Left lung (tissue), 10 donors: ENCODE results near the gene TSPAN11. TPM values are rescaled to one million over a fixed set of nuclear protein-coding genes. Genes with fewer than 3 reads are reported as not detected.

Source experiments
- ATAC-seq: fragments of 200-7000 bp; cut with Tn5 transposase; one replicate; pipeline ENCODE4 v1.9.1; 2020; ENCODE audit warnings: moderate library complexity
- DNase-seq, 4 donors: peaks; one replicate each; pipeline ENCODE4 v3.0.0-alpha.2; 2013 to 2020
- H3K27ac ChIP-seq, 2 donors: fragments of 200-600 bp; sonication (generic) in 1 of 2; one replicate each; pipeline versions ENCODE4 v1.5.0 to v1.8.0; 2020 to 2021
- H3K27me3 ChIP-seq, 2 donors: fragments of 200-600 bp; sonication (generic) in 1 of 2; one replicate each; pipeline versions ENCODE4 v1.5.0 to v1.8.0; 2020 to 2021
- H3K36me3 ChIP-seq, 2 donors: fragments of 200-600 bp; sonication (generic) in 1 of 2; one replicate each; pipeline versions ENCODE4 v1.5.0 to v1.8.0; 2020 to 2021
- H3K4me1 ChIP-seq, 2 donors: fragments of 200-600 bp; one replicate each; pipeline ENCODE4 v1.8.0; 2021
- H3K4me3 ChIP-seq, 2 donors: fragments of 200-600 bp; sonication (generic) in 1 of 2; one replicate each; pipeline versions ENCODE4 v1.5.0 to v1.8.0; 2020 to 2021; ENCODE audit warnings: mild to moderate bottlenecking in 1 of 2
- H3K9me3 ChIP-seq, 2 donors: fragments of 200-600 bp; sonication (generic) in 1 of 2; one replicate each; pipeline versions ENCODE4 v1.5.0 to v1.8.0; 2020 to 2021
- CTCF ChIP-seq, 2 donors: fragments of 200-600 bp; sonication (generic) in 1 of 2; IDR thresholded peaks; one replicate each; pipeline versions ENCODE4 v1.5.0 to v1.8.0; 2021; ENCODE audit warnings: antibody characterized with exemption in 2 of 2
- intact Hi-C, 2 donors: fragments of 100-400 bp; cut with DNase I; formaldehyde crosslinking; loops; one replicate each; pipeline versions ENCODE4 v1.11.2 to v1.14.2; 2022
- polyA plus RNA-seq, 6 donors: library from polyadenylated mRNA; unstranded; fragments of 120-200 nt; gene quantifications; one replicate each; pipeline ENCODE4 v1.2.1, GENCODE V29; 2013; ENCODE audit not compliant: insufficient read length in 6 of 6
- total RNA-seq, 2 donors: library from RNA; stranded (reverse); fragmentation: NEBNext Ultra II Directional; extraction: Animal tissue kit (Norgen Biotek cat#: 25700); gene quantifications; one replicate each; pipeline ENCODE4 v1.2.1, GENCODE V29; 2021
- donor health status: DM: no; HTN: yes; CAD: no.
- donor health status: DM: no; HTN: no; CAD: no.

The TSPAN11 gene
- total and polyA plus RNA-seq, 8 donors: 4.1 to 18.2 (median 14.7) TPM

GRCh38 chr12:30902001-30902400, 24.5 kb upstream of the TSPAN11 start:
- H3K27ac ChIP-seq: no peak overlapping the region
- intact Hi-C loops: no loop called here
- no peak for DNase-seq

GRCh38 chr12:30902596-30902995, 24.0 kb upstream of the TSPAN11 start:
- no peak for TF ChIP-seq CTCF (IDR thresholded peaks at IDR 0.05)
- H3K36me3 ChIP-seq: no peaks in the 10 kb centered on the region
- H3K27me3 ChIP-seq: no peaks in the 10 kb centered on the region
- H3K4me1 ChIP-seq: no peaks in the 10 kb centered on the region
- DNase-seq (no peak), ATAC-seq (no peak)
- no peak overlapping the region for H3K27ac ChIP-seq
- H3K4me3 ChIP-seq: no peak overlapping the region
- H3K9me3 ChIP-seq: no peaks in the 10 kb centered on the region
- intact Hi-C loops: no loop called here

More at GRCh38 chr12:30902001-30902400, 24.5 kb upstream of the TSPAN11 start:
- Histone ChIP-seq H3K36me3 (no peaks in the 10 kb centered on the region), H3K4me1 (no peaks in the 10 kb centered on the region), H3K9me3 (no peaks in the 10 kb centered on the region), H3K27me3 (no peaks in the 10 kb centered on the region), H3K4me3 (no peak overlapping the region)
- no peak for TF ChIP-seq CTCF (IDR thresholded peaks at IDR 0.05)
- ATAC-seq: peak; percentile 40

- no peaks in the 10 kb centered on the region for H3K36me3 ChIP-seq
- DNase-seq (no peak), ATAC-seq (no peak)
- H3K4me1 ChIP-seq: no peaks in the 10 kb centered on the region
- no peak for TF ChIP-seq CTCF (IDR thresholded peaks at IDR 0.05)
- H3K9me3 ChIP-seq: no peaks in the 10 kb centered on the region
- H3K27ac ChIP-seq: no peak overlapping the region
- intact Hi-C loops: no loop called here
- no peak overlapping the region for H3K4me3 ChIP-seq
- H3K27me3 ChIP-seq: no peaks in the 10 kb centered on the region
These were observed 21.0 kb upstream of the TSPAN11 start for GRCh38 chr12:30905463-30906009.

- DNase-seq (no peak), ATAC-seq (peak; percentile 13)
- Histone ChIP-seq H3K27me3 (no peaks in the 10 kb centered on the region), H3K4me3 (no peak overlapping the region), H3K27ac (peak overlapping the region in 1 of 2 donors; percentile 49), H3K4me1 (no peaks in the 10 kb centered on the region), H3K36me3 (no peaks in the 10 kb centered on the region), H3K9me3 (no peaks in the 10 kb centered on the region)
- TF ChIP-seq CTCF (IDR thresholded peaks at IDR 0.05): no peak
- intact Hi-C loops: no loop called here
These were observed 18.3 kb upstream of the TSPAN11 start for GRCh38 chr12:30908076-30908721.

- DNase-seq (no peak), ATAC-seq (peak; percentile 76)
- Histone ChIP-seq H3K27ac (peak overlapping the region in 1 of 2 donors; percentile 49), H3K36me3 (no peaks in the 10 kb centered on the region), H3K4me1 (no peaks in the 10 kb centered on the region), H3K9me3 (no peaks in the 10 kb centered on the region), H3K4me3 (no peak overlapping the region), H3K27me3 (no peaks in the 10 kb centered on the region)
- no peak for TF ChIP-seq CTCF (IDR thresholded peaks at IDR 0.05)
- intact Hi-C loops: no loop called here
These were observed 17.7 kb upstream of the TSPAN11 start for GRCh38 chr12:30908722-30909348.
